Brain microvascular endothelial cell (primary cell): ENCODE results near the gene KDM3B.
"Not testable (repeated sequence)": the region's sequence is repeated elsewhere in the genome, so short reads cannot be mapped to it uniquely, and the experiment has no call there.

Experiments
- DNase-seq: peaks from one replicate; pipeline ENCODE4 v3.0.0-alpha.2; 2020
- H3K27ac ChIP-seq: fragments of 250-450 bp; sonication (Bioruptor Pico); 2 replicates; pipeline ENCODE4 v1.5.1; 2020; ENCODE audit warnings: mild to moderate bottlenecking, moderate library complexity
- H3K27me3 ChIP-seq: fragments of 250-450 bp; sonication (Bioruptor Pico); replicated peaks from 2 replicates; pipeline ENCODE4 v1.5.1; 2020; ENCODE audit warnings: mild to moderate bottlenecking
- H3K36me3 ChIP-seq: fragments of 250-450 bp; sonication (Bioruptor Pico); replicated peaks from 2 replicates; pipeline ENCODE4 v1.5.1; 2020; ENCODE audit warnings: mild to moderate bottlenecking
- H3K4me3 ChIP-seq: 2 replicates; pipeline ENCODE4 v1.5.1; 2011; ENCODE audit warnings: low read depth, mild to moderate bottlenecking, control low read depth, low read length, moderate library complexity
- in situ Hi-C: cut with HindIII; loops from 2 replicates; pipeline ENCODE4 v1.10.0; 2017; ENCODE audit warnings: low sequenced_read_pairs, low pct_ligation_motif_present
- TF ChIP-seq, protein P1 (sequence below): IDR thresholded peaks from 2 replicates; pipeline ENCODE4 v1.5.1; 2011; ENCODE audit warnings: low read depth, mild to moderate bottlenecking, moderate library complexity, low read length, control low read depth, inconsistent platforms; ENCODE audit errors: missing control alignments

Gene KDM3B

DNA sequence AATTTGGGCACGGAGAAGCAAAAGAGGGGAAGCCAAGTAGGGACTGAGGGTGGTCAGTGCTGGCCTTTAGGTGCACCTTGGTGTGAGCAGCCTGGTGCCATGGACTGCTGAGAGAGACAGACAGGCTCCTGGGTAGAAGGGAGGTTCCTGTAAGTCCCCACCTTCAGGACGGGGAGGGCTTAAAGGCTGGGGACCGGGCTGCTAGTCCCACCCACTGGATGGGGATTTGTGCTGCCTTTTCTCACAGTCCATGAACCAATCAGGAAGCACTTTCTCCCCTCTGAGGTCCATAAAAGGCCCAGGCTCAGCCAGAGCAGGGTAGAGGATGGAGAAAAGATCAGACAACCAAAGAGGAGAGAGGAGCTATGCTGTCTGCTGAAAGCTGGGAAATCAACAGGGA is 36.1 kb upstream of the KDM3B start:
- no peak for DNase-seq
- in situ Hi-C loops, result no loop called here
- H3K4me3 ChIP-seq, result no peak overlapping the region
- H3K27me3 ChIP-seq, result no peaks in the 10 kb centered on the region
- no peak overlapping the region for H3K27ac ChIP-seq
- TF ChIP-seq, protein P1, sequence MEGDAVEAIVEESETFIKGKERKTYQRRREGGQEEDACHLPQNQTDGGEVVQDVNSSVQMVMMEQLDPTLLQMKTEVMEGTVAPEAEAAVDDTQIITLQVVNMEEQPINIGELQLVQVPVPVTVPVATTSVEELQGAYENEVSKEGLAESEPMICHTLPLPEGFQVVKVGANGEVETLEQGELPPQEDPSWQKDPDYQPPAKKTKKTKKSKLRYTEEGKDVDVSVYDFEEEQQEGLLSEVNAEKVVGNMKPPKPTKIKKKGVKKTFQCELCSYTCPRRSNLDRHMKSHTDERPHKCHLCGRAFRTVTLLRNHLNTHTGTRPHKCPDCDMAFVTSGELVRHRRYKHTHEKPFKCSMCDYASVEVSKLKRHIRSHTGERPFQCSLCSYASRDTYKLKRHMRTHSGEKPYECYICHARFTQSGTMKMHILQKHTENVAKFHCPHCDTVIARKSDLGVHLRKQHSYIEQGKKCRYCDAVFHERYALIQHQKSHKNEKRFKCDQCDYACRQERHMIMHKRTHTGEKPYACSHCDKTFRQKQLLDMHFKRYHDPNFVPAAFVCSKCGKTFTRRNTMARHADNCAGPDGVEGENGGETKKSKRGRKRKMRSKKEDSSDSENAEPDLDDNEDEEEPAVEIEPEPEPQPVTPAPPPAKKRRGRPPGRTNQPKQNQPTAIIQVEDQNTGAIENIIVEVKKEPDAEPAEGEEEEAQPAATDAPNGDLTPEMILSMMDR, result no peak
- H3K36me3 ChIP-seq, result no peaks in the 10 kb centered on the region

DNA sequence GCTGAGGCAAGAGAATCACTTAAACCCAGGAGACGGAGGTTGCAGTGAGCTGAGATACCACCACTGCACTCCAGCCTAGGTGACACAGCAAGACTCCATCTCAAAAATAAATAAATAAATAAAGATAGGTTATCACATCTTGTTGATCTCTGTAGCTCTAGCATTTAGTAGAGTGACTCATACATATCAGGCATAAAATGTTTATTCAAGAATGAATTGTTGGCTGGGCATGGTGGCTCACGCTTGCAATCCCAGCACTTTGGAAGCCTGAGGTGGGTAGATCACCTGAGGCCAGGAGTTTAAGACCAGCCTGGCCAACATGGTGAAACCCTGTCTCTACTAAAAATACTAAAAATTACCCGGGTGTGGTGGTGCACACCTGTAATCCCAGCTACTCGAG is 34.3 kb upstream of the KDM3B start:
- H3K4me3 ChIP-seq, DNase-seq, H3K36me3 ChIP-seq, H3K27ac ChIP-seq, in situ Hi-C loops, H3K27me3 ChIP-seq: not testable (repeated sequence)

DNA sequence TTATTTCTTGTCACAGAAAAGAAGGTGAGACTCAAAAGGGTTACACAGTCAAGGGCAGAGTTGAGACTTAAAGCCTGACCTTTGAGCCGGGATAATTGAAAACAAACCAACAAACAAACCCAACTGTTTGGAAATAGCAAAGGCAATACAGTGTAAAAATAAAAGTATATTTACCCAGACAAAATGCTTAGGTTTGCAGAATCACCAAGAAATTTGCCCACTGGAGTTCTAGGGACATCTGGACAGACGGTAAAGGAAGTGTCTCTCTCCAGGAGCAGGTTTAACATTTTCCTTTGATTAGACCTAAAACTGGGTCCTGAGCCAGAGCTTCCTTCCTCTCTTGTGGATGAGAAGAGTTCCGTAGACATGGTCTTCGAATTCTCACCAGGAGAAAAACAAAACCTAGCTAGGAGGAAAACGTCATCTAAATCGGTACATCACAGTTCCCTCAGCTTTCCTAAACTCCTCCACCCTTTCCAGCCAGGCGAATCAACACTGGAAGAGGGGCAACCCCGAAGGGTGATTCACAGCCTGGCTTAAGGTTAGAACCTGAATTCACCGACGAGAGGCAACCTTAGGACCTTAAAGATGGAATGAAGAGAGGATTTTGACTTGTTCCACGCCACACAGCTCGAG is 21.6 kb upstream of the KDM3B start:
- DNase-seq, result no peak
- Histone ChIP-seq H3K27me3 (no peaks in the 10 kb centered on the region), H3K4me3 (peak overlapping the region; percentile 85), H3K36me3 (no peaks in the 10 kb centered on the region), H3K27ac (no peak overlapping the region)
- TF ChIP-seq, protein P1, result no peak
- in situ Hi-C loops, result no loop called here

DNA sequence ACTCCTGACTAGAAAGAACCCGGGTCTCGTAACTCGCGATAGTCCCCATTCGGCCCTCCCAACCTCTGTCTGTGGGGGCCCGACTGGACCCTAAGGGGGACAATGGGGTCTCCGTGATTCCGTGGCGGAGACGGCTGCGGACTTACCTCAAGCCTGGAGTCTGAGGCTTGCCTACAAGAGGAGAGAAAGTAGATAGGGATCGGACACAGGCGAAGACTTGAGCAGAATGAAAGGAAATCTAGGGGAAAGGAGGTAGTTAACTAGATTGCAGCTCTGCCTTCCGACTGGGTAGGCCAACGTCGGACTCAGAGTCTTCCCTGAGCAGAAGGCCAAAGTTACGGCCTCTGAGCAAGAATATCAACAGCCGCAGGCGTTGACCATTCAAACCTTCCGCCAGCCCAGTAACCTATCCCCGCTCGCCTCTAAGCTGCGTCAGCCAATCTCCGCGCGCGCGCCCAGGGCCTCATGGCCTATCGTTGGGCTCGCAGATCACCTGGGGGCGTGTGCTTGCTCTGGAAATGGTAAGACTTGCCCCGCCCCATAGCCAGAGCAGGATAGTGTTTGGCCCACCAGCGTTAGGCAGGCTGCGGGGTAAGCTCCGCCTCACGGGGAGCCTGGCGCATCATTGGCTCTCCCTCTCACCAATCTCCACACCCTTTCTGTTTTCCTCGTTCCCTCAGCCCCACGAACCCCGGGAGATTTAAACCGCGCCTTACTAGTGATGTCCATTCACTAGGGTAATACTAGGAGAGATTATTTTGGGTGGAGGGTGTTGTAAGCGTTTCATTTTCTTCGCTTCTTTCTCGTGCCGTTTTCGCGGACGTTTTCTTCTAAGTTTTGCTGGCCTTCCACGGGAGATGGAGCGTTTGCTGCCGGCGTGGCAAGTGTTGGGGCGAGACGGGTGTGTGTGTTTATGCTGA is 20.8 kb upstream of the KDM3B start, which contains the start of gene CDC25C:
TSS of gene CDC25C (minus strand) at position 356 of the 920 bp plus-strand sequence. CDS start 624 bp downstream, outside the sequence.
- DNase-seq, result peak; percentile 100
- TF ChIP-seq, protein P1, result no peak
- in situ Hi-C loops, result no loop called here
- no peak within 1 kb of the TSS for H3K27ac ChIP-seq
- no peaks in the 10 kb centered on the region for H3K36me3 ChIP-seq
- peak within 1 kb of the TSS; percentile 85 for H3K4me3 ChIP-seq
- H3K27me3 ChIP-seq, result no peaks in the 10 kb centered on the region

DNA sequence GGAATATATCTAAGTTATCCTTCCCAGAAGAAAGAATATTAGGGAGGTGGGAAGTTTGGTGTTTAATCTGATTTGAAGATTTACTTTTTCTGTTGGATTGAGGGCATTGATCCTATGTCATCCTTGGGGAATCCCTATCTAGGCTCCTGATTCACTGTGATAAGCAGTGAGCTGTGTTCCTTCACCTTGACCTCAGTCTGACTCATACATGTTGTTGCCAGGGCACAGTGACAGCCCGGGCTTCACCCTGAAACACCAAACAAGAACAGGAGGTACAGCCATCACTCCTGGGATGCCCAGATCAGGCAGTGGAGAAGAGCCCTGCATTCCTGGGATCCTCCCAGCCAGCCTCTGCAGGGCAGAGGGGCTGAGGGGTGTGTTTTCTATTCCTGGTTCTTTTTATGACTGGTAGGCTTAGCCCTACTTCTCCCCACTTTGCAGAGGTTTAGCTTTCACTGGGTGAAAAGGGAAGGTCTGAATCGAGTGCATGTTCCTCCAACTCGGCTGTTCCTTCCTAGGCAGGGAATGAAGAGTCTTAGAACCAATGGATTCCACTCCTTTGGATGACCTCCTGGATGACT is 17.5 kb upstream of the KDM3B start:
- TF ChIP-seq, protein P1, result no peak
- no peak for DNase-seq
- H3K36me3 ChIP-seq, result no peaks in the 10 kb centered on the region
- in situ Hi-C loops, result no loop called here
- H3K4me3 ChIP-seq, result no peak overlapping the region
- H3K27me3 ChIP-seq, result no peaks in the 10 kb centered on the region
- no peak overlapping the region for H3K27ac ChIP-seq
